Right renal pelvis (tissue), 4 donors: Measurements from ENCODE around the gene RNF145. TPM values are rescaled to one million over a fixed set of nuclear protein-coding genes. Genes with fewer than 3 reads are reported as not detected.
A peak's percentile ranks its signal among the peaks of the same experiment; 100 is the strongest.

Experiments
- DNase-seq, 4 donors: peaks; one replicate each; pipeline ENCODE4 v3.0.0-alpha.2; 2013; ENCODE audit warnings: low read depth in 4 of 4, low spot score in 3 of 4, missing footprints in 1 of 4
- polyA plus RNA-seq, 4 donors: library from polyadenylated mRNA; unstranded; fragments of 120-200 nt; gene quantifications; one replicate each; pipeline ENCODE4 v1.2.1, GENCODE V29; 2013; ENCODE audit not compliant: insufficient read length in 4 of 4

The RNF145 gene
- polyA plus RNA-seq, 4 donors, result 93.5 to 116 (median 112) TPM

- no peak for DNase-seq
Measured at GRCh38 chr5:159220206-159220605, 10.9 kb upstream of the RNF145 start.

- DNase-seq, result no peak
Measured at GRCh38 chr5:159218595-159219023, 9.3 kb upstream of the RNF145 start.

- DNase-seq, result no peak
Measured at GRCh38 chr5:159217236-159217635, 7.9 kb upstream of the RNF145 start.

- no peak for DNase-seq
Measured at GRCh38 chr5:159216454-159216853, 7.1 kb upstream of the RNF145 start.

- DNase-seq, result no peak
Measured at GRCh38 chr5:159215886-159216285, 6.5 kb upstream of the RNF145 start.

- no peak for DNase-seq
Measured at GRCh38 chr5:159214486-159215271, 5.3 kb upstream of the RNF145 start.

GRCh38 chr5:159212657-159213462 lies 3.5 kb upstream of the RNF145 start:
- DNase-seq, result no peak

GRCh38 chr5:159211729-159212174 lies 2.4 kb upstream of the RNF145 start:
- no peak for DNase-seq

GRCh38 chr5:159210846-159211245 lies 1.5 kb upstream of the RNF145 start:
- DNase-seq, result no peak

GRCh38 chr5:159210210-159210661 lies 883 bp upstream of the RNF145 start:
- DNase-seq, result no peak

- peak in 1 of 4 donors; percentile 50 for DNase-seq
Measured at GRCh38 chr5:159208514-159209437, 577 bp downstream of the RNF145 start.

GRCh38 chr5:159207686-159208513 lies 1.5 kb downstream of the RNF145 start:
- DNase-seq, result peak; percentile 54 to 65 (median 60)

GRCh38 chr5:159207222-159207685 lies 2.1 kb downstream of the RNF145 start:
- no peak for DNase-seq

GRCh38 chr5:159206818-159207217 lies 2.5 kb downstream of the RNF145 start:
- no peak for DNase-seq

- no peak for DNase-seq
Measured at GRCh38 chr5:159206368-159206767, 3.0 kb downstream of the RNF145 start.

- DNase-seq, result no peak
Measured at GRCh38 chr5:159203351-159203750, 6.0 kb downstream of the RNF145 start.

- no peak for DNase-seq
Measured at GRCh38 chr5:159202151-159202550, 7.2 kb downstream of the RNF145 start.

GRCh38 chr5:159199780-159200179 lies 9.6 kb downstream of the RNF145 start:
- no peak for DNase-seq

- no peak for DNase-seq
Measured at GRCh38 chr5:159199225-159199624, 10.1 kb downstream of the RNF145 start.
